Lower lobe of right lung (tissue), 2 donors: ENCODE results near the gene DBT. TPM values are rescaled to one million over a fixed set of nuclear protein-coding genes. Genes with fewer than 3 reads are reported as not detected.
A peak's percentile ranks its signal among the peaks of the same experiment; 100 is the strongest.
"Not testable (repeated sequence)": the region's sequence is repeated elsewhere in the genome, so short reads cannot be mapped to it uniquely, and the experiment has no call there.

Experiments used
- ATAC-seq, 2 donors: fragments of 200-7000 bp; cut with Tn5 transposase; one replicate each; pipeline ENCODE4 v1.9.1; 2020 to 2022; ENCODE audit warnings: mild to moderate bottlenecking in 2 of 2, moderate library complexity in 2 of 2
- DNase-seq: peaks from one replicate; pipeline ENCODE4 v3.0.0-alpha.2; 2020
- H3K27ac ChIP-seq: fragments of 200-600 bp; one replicate; pipeline ENCODE4 v1.8.0; 2022
- H3K27me3 ChIP-seq: fragments of 200-600 bp; one replicate; pipeline ENCODE4 v1.8.0; 2022; ENCODE audit warnings: low read depth
- H3K36me3 ChIP-seq: fragments of 200-600 bp; one replicate; pipeline ENCODE4 v1.8.0; 2022; ENCODE audit warnings: mild to moderate bottlenecking
- H3K4me1 ChIP-seq: fragments of 200-600 bp; one replicate; pipeline ENCODE4 v1.8.0; 2022
- H3K4me3 ChIP-seq: fragments of 200-600 bp; one replicate; pipeline ENCODE4 v1.8.0; 2022; ENCODE audit warnings: mild to moderate bottlenecking
- H3K9me3 ChIP-seq: fragments of 200-600 bp; one replicate; pipeline ENCODE4 v1.8.0; 2022
- CTCF ChIP-seq: fragments of 200-600 bp; IDR thresholded peaks from one replicate; pipeline ENCODE4 v1.8.0; 2022; ENCODE audit warnings: antibody characterized with exemption, mild to moderate bottlenecking
- intact Hi-C: fragments of 100-400 bp; cut with DNase I; formaldehyde crosslinking; loops from one replicate; pipeline ENCODE4 v1.11.0; 2022
- long read RNA-seq: library from polyadenylated mRNA; unstranded; transcript quantifications from one replicate; pipeline ENCODE4 v2.0.0, GENCODE V29; 2021
- total RNA-seq: library from RNA; stranded (reverse); fragmentation: NEBNext Ultra II Directional; extraction: Animal tissue kit (Norgen Biotek cat#: 25700); gene quantifications from one replicate; pipeline ENCODE4 v1.2.1, GENCODE V29; 2021
- donor health status: DM: no; HTN: yes; CAD: no; lungs with severe emphysema.

The DBT gene
- total RNA-seq = 17.4 TPM
- long read RNA-seq, full-length matches to known transcripts = 7 of 12 reads
- long read RNA-seq, partial matches to known transcripts = 0 of 12 reads
- long read RNA-seq, other reads (novel, unspliced or antisense) = 5 of 12 reads

DNA sequence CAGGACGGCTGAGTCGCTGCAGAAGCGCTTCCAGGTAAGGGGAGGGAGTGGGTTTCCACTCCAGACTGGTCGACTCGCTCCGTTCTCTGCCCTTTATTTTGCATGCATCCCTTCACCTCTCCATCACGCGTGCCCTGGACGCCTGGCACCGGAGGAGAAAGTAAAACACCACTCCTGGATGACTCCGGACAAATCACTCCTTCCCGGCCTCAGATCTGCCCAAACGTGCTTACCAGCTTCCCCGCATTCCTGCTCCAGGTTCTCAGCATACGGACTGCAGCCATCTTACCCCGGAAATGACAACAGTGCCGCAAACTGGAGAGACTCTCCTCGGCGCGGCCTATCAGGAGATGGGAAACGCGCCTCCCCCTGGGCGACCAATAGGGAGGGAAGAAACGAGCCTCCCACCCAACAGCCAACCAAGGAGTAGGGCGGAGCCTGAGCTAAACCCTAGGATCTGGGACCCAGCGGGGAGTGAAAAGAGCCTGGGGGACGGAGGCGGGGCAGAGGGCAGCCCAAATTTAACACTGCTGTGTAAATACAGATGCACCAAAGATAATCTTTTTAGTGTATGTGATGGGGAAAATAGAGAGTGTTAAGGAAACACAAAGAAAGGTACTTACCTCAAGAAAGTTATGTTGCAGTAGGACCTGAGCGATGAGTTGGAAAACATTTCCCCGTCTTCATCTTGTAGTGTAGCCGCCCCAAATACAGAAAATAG, at the start of gene DBT:
Gene DBT (minus strand): TSS at position 298 of the 721 bp plus-strand sequence. CDS start 14 bp downstream, at position 284.
- H3K9me3 ChIP-seq = no peaks in the 10 kb centered on the region
- H3K4me1 ChIP-seq = peaks cover 21% of the 10 kb centered on the region
- DNase-seq (peak; percentile 96), ATAC-seq (peak; percentile 100)
- intact Hi-C loops = no loop called here
- peak within 1 kb of the TSS; percentile 92 for H3K27ac ChIP-seq
- peak within 1 kb of the TSS; percentile 79 for H3K4me3 ChIP-seq
- no peaks in the 10 kb centered on the region for H3K27me3 ChIP-seq
- H3K36me3 ChIP-seq = no peaks in the 10 kb centered on the region
- no peak for TF ChIP-seq CTCF

GRCh38 chr1:100298512-100298911, 48.9 kb upstream of the DBT start:
- intact Hi-C loops = no loop called here
- no peak for TF ChIP-seq CTCF
- Histone ChIP-seq H3K9me3 (no peaks in the 10 kb centered on the region), H3K4me1 (no peaks in the 10 kb centered on the region), H3K4me3 (no peak overlapping the region), H3K27ac (no peak overlapping the region), H3K36me3 (peaks cover 5% of the 10 kb centered on the region), H3K27me3 (no peaks in the 10 kb centered on the region)
- ATAC-seq (no peak), DNase-seq (no peak)

GRCh38 chr1:100296997-100297396, 47.4 kb upstream of the DBT start:
- H3K27ac ChIP-seq, DNase-seq, H3K4me3 ChIP-seq, H3K4me1 ChIP-seq, H3K27me3 ChIP-seq, ATAC-seq, H3K9me3 ChIP-seq, intact Hi-C loops: not testable (repeated sequence)
- peaks cover 19% of the 10 kb centered on the region for H3K36me3 ChIP-seq

DNA sequence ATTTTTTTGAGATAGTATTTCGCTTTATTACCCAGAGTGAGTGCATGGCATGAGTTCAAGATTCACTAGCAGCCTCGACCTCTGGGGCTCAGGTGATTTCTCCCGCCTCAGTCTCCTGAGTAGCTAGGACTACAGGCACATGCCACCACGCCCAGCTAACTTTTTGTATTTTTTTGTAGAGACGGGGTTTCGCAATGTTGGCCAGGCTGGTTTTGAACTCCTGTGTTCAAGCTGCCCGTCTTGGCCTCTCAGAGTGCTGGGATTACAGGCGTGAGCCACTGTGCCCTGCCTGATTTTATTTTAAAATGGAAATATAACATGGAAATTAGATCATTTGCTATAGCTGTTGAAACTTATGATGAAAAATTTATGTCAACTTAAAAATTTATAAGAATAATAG, 46.5 kb upstream of the DBT start:
- Histone ChIP-seq H3K4me1 (no peaks in the 10 kb centered on the region), H3K36me3 (peaks cover 28% of the 10 kb centered on the region), H3K27me3 (no peaks in the 10 kb centered on the region), H3K4me3 (no peak overlapping the region), H3K9me3 (no peaks in the 10 kb centered on the region), H3K27ac (no peak overlapping the region)
- no peak for TF ChIP-seq CTCF
- no peak for ATAC-seq
- no peak for DNase-seq
- intact Hi-C loops = no loop called here

- no peaks in the 10 kb centered on the region for H3K9me3 ChIP-seq
- DNase-seq = no peak
- H3K4me1 ChIP-seq = no peaks in the 10 kb centered on the region
- ATAC-seq = no peak
- H3K27me3 ChIP-seq = no peaks in the 10 kb centered on the region
- peaks cover 59% of the 10 kb centered on the region for H3K36me3 ChIP-seq
- intact Hi-C loops = no loop called here
- H3K27ac ChIP-seq = no peak overlapping the region
- TF ChIP-seq CTCF = no peak
- no peak overlapping the region for H3K4me3 ChIP-seq
These were observed 43.1 kb upstream of the DBT start for GRCh38 chr1:100292711-100293110.

- ATAC-seq (no peak), DNase-seq (no peak)
- H3K27ac ChIP-seq = no peak overlapping the region
- H3K4me1 ChIP-seq = no peaks in the 10 kb centered on the region
- no peak for TF ChIP-seq CTCF
- H3K9me3 ChIP-seq = no peaks in the 10 kb centered on the region
- no peak overlapping the region for H3K4me3 ChIP-seq
- H3K27me3 ChIP-seq = no peaks in the 10 kb centered on the region
- H3K36me3 ChIP-seq = peaks cover 83% of the 10 kb centered on the region
- intact Hi-C loops = no loop called here
These were observed 40.7 kb upstream of the DBT start for GRCh38 chr1:100290291-100290690.
